A549 (cell line): ENCODE results near the gene MAPK9. TPM values are rescaled to one million over a fixed set of nuclear protein-coding genes. Genes with fewer than 3 reads are reported as not detected.

Experiments
- ATAC-seq, 2 experiments: fragments of 200-7000 bp in 1 of 2; fragments of >200 bp in 1 of 2; cut with Nextera tagmentation in 1 of 2; cut with Tn5 transposase in 1 of 2; 3 replicates each; pipeline versions ENCODE4 v1.8.0 to v1.9.1; 2018 to 2020; ENCODE audit warnings: mild to moderate bottlenecking in 1 of 2, moderate library complexity in 1 of 2
- CTCF ChIA-PET: fragments of 300-600 bp; sonication (Branson Sonifier 250); formaldehyde crosslinking; extraction: SDS; loops from one replicate; lab custom pipeline; 2021; ENCODE audit warnings: antibody characterized with exemption, inconsistent platforms; lab: Yijun Ruan, JAX
- POLR2A ChIA-PET: fragments of 350-600 bp; formaldehyde crosslinking; extraction: SDS; loops from one replicate; lab custom pipeline; 2021; ENCODE audit warnings: antibody characterized with exemption, inconsistent platforms; lab: Yijun Ruan, JAX
- DNase-seq, 2 experiments: peaks; one replicate each; pipeline versions ENCODE4 v3.0.0 to v3.0.0-alpha.2; 2011 to 2016; ENCODE audit warnings: low read depth in 1 of 2, low spot score in 1 of 2
- FAIRE-seq: peaks from 2 replicates; lab custom pipeline; 2011; peaks lifted over from hg19 to GRCh38; lab: Jason Lieb, UNC
- H3K27ac ChIP-seq, 2 experiments: fragments of >200 bp; sonication (Bioruptor Twin); formaldehyde crosslinking; 3 replicates each; pipeline ENCODE4 v1.5.1; 2016 to 2017
- H3K4me1 ChIP-seq: fragments of >200 bp; sonication (Bioruptor Twin); formaldehyde crosslinking; 3 replicates; pipeline ENCODE4 v1.6.1; 2016
- H3K4me2 ChIP-seq: fragments of >200 bp; sonication (Bioruptor Twin); formaldehyde crosslinking; 3 replicates; pipeline ENCODE4 v1.6.1; 2016
- H3K4me3 ChIP-seq: fragments of >200 bp; sonication (Bioruptor Twin); formaldehyde crosslinking; 3 replicates; pipeline ENCODE4 v1.5.1; 2016
- H3K9me3 ChIP-seq: fragments of >200 bp; sonication (Bioruptor Twin); formaldehyde crosslinking; 3 replicates; pipeline ENCODE4 v1.6.1; 2016
- BHLHE40 ChIP-seq: IDR thresholded peaks from 2 replicates; pipeline ENCODE4 v1.6.1; 2012; ENCODE audit warnings: low read depth, low read length, inconsistent platforms
- CEBPB ChIP-seq, 2 experiments: fragments of >200 bp in 1 of 2; sonication (Bioruptor Twin) in 1 of 2; formaldehyde crosslinking in 1 of 2; IDR thresholded peaks; 2 replicates each; pipeline ENCODE4 v1.6.1; 2012 to 2016
- CHD4 ChIP-seq: fragments of 200-600 bp; sonication (generic); IDR thresholded peaks from 2 replicates; pipeline ENCODE4 v1.6.1; 2016; ENCODE audit warnings: antibody characterized with exemption, mild to moderate bottlenecking, borderline replicate concordance
- CTCF ChIP-seq: fragments of >200 bp; sonication (Bioruptor Twin); formaldehyde crosslinking; IDR thresholded peaks from 3 replicates; pipeline ENCODE4 v1.5.1; 2016
- EHF ChIP-seq: fragments of 250-450 bp; sonication (Bioruptor Pico); IDR thresholded peaks from 2 replicates; pipeline ENCODE4 v1.5.0; 2020; ENCODE audit warnings: mild to moderate bottlenecking
- EHMT2 ChIP-seq: fragments of 200-600 bp; sonication (generic); IDR thresholded peaks from 2 replicates; pipeline ENCODE4 v1.6.1; 2016; ENCODE audit warnings: antibody characterized with exemption, low read depth, mild to moderate bottlenecking, moderate library complexity
- ELK1 ChIP-seq: fragments of 150-350 bp; IDR thresholded peaks from 2 replicates; pipeline ENCODE4 v1.6.1; 2014; ENCODE audit warnings: low read depth, mild to moderate bottlenecking, low read length
- EP300 ChIP-seq, 2 experiments: fragments of >200 bp; sonication (Bioruptor Twin); formaldehyde crosslinking; IDR thresholded peaks; 2 replicates in 1 of 2; 3 replicates in 1 of 2; pipeline ENCODE4 v1.6.1; 2016 to 2017
- ESRRA ChIP-seq: fragments of 150-350 bp; IDR thresholded peaks from 2 replicates; pipeline ENCODE4 v1.6.1; 2014; ENCODE audit warnings: mild to moderate bottlenecking, low read length, borderline replicate concordance
- FOSB ChIP-seq: fragments of 250-450 bp; sonication (Bioruptor Pico); IDR thresholded peaks from 2 replicates; pipeline ENCODE4 v1.5.0; 2020; ENCODE audit warnings: mild to moderate bottlenecking, moderate library complexity
- FOSL2 ChIP-seq, 2 experiments: fragments of 450-650 bp in 1 of 2; fragments of >200 bp in 1 of 2; sonication (Bioruptor Twin) in 1 of 2; formaldehyde crosslinking; IDR thresholded peaks; 2 replicates each; pipeline versions ENCODE4 v1.5.0 to v1.6.1; 2016 to 2020; ENCODE audit warnings: mild to moderate bottlenecking in 1 of 2, moderate library complexity in 1 of 2
- FOXS1 ChIP-seq: fragments of 250-450 bp; sonication (Bioruptor Pico); IDR thresholded peaks from 2 replicates; pipeline ENCODE4 v1.5.0; 2020; ENCODE audit warnings: mild to moderate bottlenecking, moderate library complexity
- HEYL ChIP-seq: fragments of 250-450 bp; sonication (Bioruptor Pico); IDR thresholded peaks from 2 replicates; pipeline ENCODE4 v1.8.0; 2021; ENCODE audit warnings: mild to moderate bottlenecking, moderate library complexity
- KDM1A ChIP-seq: fragments of 200-600 bp; sonication (generic); IDR thresholded peaks from 2 replicates; pipeline ENCODE4 v1.6.1; 2016; ENCODE audit warnings: low read depth, mild to moderate bottlenecking
- KDM5A ChIP-seq: fragments of 200-600 bp; sonication (generic); IDR thresholded peaks from 2 replicates; pipeline ENCODE4 v1.6.1; 2016; ENCODE audit warnings: antibody characterized with exemption, mild to moderate bottlenecking
- MYC ChIP-seq: IDR thresholded peaks from 2 replicates; pipeline ENCODE4 v1.6.1; 2012; ENCODE audit warnings: mild to moderate bottlenecking, inconsistent platforms, low read length, improper control_type of control experiment, borderline replicate concordance
- NFE2L2 ChIP-seq: fragments of 150-350 bp; conservative IDR thresholded peaks from 2 replicates; pipeline ENCODE4 v1.6.1; 2014; ENCODE audit warnings: low read length
- NPAS2 ChIP-seq: fragments of 250-450 bp; sonication (Bioruptor Pico); IDR thresholded peaks from 2 replicates; pipeline ENCODE4 v1.8.0; 2022; ENCODE audit warnings: mild to moderate bottlenecking, moderate library complexity, borderline replicate concordance
- PBX3 ChIP-seq: IDR thresholded peaks from 2 replicates; pipeline ENCODE4 v1.6.1; 2012
- RAD21 ChIP-seq, 2 experiments: fragments of >200 bp in 1 of 2; sonication (Bioruptor Twin) in 1 of 2; formaldehyde crosslinking in 1 of 2; IDR thresholded peaks in 1 of 2; conservative IDR thresholded peaks in 1 of 2; 2 replicates in 1 of 2; 3 replicates in 1 of 2; pipeline ENCODE4 v1.6.1; 2012 to 2018; ENCODE audit warnings: inconsistent platforms in 1 of 2
- RARB ChIP-seq: fragments of 250-450 bp; sonication (Bioruptor Pico); IDR thresholded peaks from 2 replicates; pipeline ENCODE4 v1.8.0; 2021; ENCODE audit warnings: mild to moderate bottlenecking, moderate library complexity
- RCOR1 ChIP-seq: fragments of 150-350 bp; IDR thresholded peaks from 2 replicates; pipeline ENCODE4 v1.6.1; 2014; ENCODE audit warnings: antibody characterized with exemption, low read length, low read depth
- ZFP36 ChIP-seq: fragments of 450-650 bp; IDR thresholded peaks from 2 replicates; pipeline ENCODE4 v1.6.1; 2014; ENCODE audit warnings: borderline replicate concordance; ENCODE audit not compliant: partially characterized antibody
- ZNF302 ChIP-seq: fragments of 250-450 bp; sonication (Bioruptor Pico); IDR thresholded peaks from 2 replicates; pipeline ENCODE4 v1.9.0; 2021; ENCODE audit warnings: inconsistent platforms, mild to moderate bottlenecking, moderate library complexity
- ZSCAN20 ChIP-seq: fragments of 250-450 bp; sonication (Bioruptor Pico); IDR thresholded peaks from 2 replicates; pipeline ENCODE4 v1.8.0; 2022; ENCODE audit warnings: mild to moderate bottlenecking, moderate library complexity
- WGBS: methylation state at CpG from one replicate; pipeline ENCODE4 v1.1.6; 2017; ENCODE audit errors: missing lambda C conversion rate; 5-methylcytosine and 5-hydroxymethylcytosine counted together
- polyA plus RNA-seq, 4 experiments: library from polyadenylated mRNA; depleted of rRNA in 3 of 4; stranded (reverse); fragments of >200 nt; fragmentation: RNase III in 1 of 4; extraction: RNeasy Plus Mini Kit Qiagen cat#74134 plus additional on column Dnase treatment in 1 of 4; gene quantifications; 2 replicates in 3 of 4; 3 replicates in 1 of 4; pipeline ENCODE4 v1.2.3, GENCODE V29; 2011 to 2017

Gene MAPK9
- polyA plus RNA-seq, 2 of the 4 experiments (the other 2 are of a cell fraction): 36.6 to 66.9 TPM

- Histone ChIP-seq H3K27ac (no peak overlapping the region), H3K4me2 (no peak overlapping the region), H3K4me1 (no peaks in the 10 kb centered on the region), H3K4me3 (no peak overlapping the region)
- 85% methylated on average over 9 of the region's 9 CpGs for WGBS
- no peak for TF ChIP-seq ELK1
- TF ChIP-seq RAD21 (conservative IDR thresholded peaks at IDR 0.05 in 1 of 2, IDR thresholded peaks at IDR 0.05 in 1 of 2): no peak
- TF ChIP-seq HEYL (CRISPR knock-in tag): no peak
- TF ChIP-seq RCOR1: no peak
- TF ChIP-seq BHLHE40: no peak
- no peak for TF ChIP-seq KDM1A
- TF ChIP-seq FOXS1 (CRISPR knock-in tag): no peak
- TF ChIP-seq PBX3: no peak
- TF ChIP-seq, all 56 proteins: peak for 0
- CTCF ChIA-PET: interaction anchor here (1.0 to 6.0 kb wide), 2 partner anchors 11 to 46 kb away, joined by 3 to 40 read pairs; partner anchors contain the start of gene MAPK9
- POLR2A ChIA-PET: no interaction called here
- no peak for FAIRE-seq
- H3K9me3 ChIP-seq: peaks cover 29% of the 10 kb centered on the region
- no peak for DNase-seq
- no peak for ATAC-seq
Observed at GRCh38 chr5:180282281-180282680, 9.6 kb downstream of the MAPK9 start.

GRCh38 chr5:180281706-180282105 lies 10.2 kb downstream of the MAPK9 start:
- peaks cover 34% of the 10 kb centered on the region for H3K9me3 ChIP-seq
- no peaks in the 10 kb centered on the region for H3K4me1 ChIP-seq
- no peak overlapping the region for H3K4me2 ChIP-seq
- FAIRE-seq: no peak
- POLR2A ChIA-PET: no interaction called here
- DNase-seq: no peak
- 86% methylated on average over 10 of the region's 10 CpGs for WGBS
- TF ChIP-seq EHMT2 (no peak), ZSCAN20 (CRISPR knock-in tag) (no peak), RARB (CRISPR knock-in tag) (no peak), FOSB (CRISPR knock-in tag) (no peak), FOSL2 (IDR thresholded peaks at IDR 0.05) (no peak), FOSL2 (CRISPR knock-in tag; IDR thresholded peaks at IDR 0.05) (no peak), ZNF302 (CRISPR knock-in tag) (no peak), CHD4 (no peak), ESRRA (no peak), EHF (CRISPR knock-in tag) (no peak), KDM5A (no peak), NFE2L2 (no peak), EP300 (IDR thresholded peaks at IDR 0.05) (no peak), NPAS2 (CRISPR knock-in tag) (no peak), KDM1A (no peak), CEBPB (IDR thresholded peaks at IDR 0.05) (no peak), CTCF (no peak), MYC (no peak), ZFP36 (no peak)
- TF ChIP-seq, all 56 proteins: peak for 0
- no peak for ATAC-seq
- Histone ChIP-seq H3K4me3 (no peak overlapping the region), H3K27ac (no peak overlapping the region)
- CTCF ChIA-PET: interaction anchor here (1.0 to 6.0 kb wide), 2 partner anchors 11 to 47 kb away, joined by 3 to 40 read pairs; partner anchors contain the start of gene MAPK9
